Ovary (tissue), 3 donors: Measurements from ENCODE around the gene PRDM13.

ENCODE experiments used
- EP300 ChIP-seq: sonication (generic); formaldehyde crosslinking; IDR thresholded peaks from one replicate; pipeline ENCODE4 v1.6.1; 2017; ENCODE audit warnings: antibody characterized with exemption
- POLR2A ChIP-seq: fragments of 450-650 bp; IDR thresholded peaks from one replicate; pipeline ENCODE4 v1.6.1; 2017; ENCODE audit warnings: antibody characterized with exemption, mild to moderate bottlenecking, moderate library complexity
- TF ChIP-seq, protein P1 (sequence below), 3 donors: fragments of 450-650 bp in 2 of 3; fragments of 200-600 bp in 1 of 3; IDR thresholded peaks; one replicate each; pipeline versions ENCODE4 v1.5.1 to v1.8.0; 2016 to 2022; ENCODE audit warnings: antibody characterized with exemption in 3 of 3, mild to moderate bottlenecking in 1 of 3
- donor health status: DM: no; HTN: no; CAD: no.

DNA sequence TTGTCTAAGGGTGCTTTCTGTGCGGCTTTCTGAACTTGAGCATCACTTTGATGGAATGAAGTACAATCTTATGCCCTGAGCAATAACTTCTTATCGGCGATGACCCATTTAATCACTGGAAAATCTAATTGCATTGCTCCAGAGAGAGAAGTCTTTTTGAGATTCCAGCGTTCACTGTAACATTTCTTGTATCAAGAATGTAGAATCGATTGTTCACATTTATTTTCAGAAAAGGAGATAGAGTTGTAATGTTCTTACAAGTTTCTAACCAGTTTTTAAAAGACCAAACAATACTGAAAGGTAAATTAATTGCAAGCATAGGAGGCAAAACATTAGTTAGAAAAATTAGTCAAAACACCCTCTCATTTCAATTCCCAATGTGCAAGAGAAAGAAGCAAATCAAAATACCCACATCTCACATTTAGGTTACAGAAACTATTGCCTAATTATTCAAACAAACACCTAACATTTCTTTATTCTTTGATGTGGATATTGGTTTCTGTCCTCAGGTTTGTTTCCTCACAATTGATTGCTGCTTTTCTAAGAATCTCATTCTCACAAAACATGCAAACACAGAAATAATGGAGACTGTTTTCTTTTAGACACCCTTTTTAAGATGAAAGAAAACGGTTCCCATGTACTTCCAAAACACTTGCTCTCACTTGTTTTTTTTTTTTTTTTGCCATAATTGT lies 14.8 kb upstream of the PRDM13 start:
- TF ChIP-seq POLR2A: no peak
- TF ChIP-seq, protein P1, sequence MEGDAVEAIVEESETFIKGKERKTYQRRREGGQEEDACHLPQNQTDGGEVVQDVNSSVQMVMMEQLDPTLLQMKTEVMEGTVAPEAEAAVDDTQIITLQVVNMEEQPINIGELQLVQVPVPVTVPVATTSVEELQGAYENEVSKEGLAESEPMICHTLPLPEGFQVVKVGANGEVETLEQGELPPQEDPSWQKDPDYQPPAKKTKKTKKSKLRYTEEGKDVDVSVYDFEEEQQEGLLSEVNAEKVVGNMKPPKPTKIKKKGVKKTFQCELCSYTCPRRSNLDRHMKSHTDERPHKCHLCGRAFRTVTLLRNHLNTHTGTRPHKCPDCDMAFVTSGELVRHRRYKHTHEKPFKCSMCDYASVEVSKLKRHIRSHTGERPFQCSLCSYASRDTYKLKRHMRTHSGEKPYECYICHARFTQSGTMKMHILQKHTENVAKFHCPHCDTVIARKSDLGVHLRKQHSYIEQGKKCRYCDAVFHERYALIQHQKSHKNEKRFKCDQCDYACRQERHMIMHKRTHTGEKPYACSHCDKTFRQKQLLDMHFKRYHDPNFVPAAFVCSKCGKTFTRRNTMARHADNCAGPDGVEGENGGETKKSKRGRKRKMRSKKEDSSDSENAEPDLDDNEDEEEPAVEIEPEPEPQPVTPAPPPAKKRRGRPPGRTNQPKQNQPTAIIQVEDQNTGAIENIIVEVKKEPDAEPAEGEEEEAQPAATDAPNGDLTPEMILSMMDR (IDR thresholded peaks at IDR 0.05): no peak
- TF ChIP-seq EP300: no peak
